Brain microvascular endothelial cell (primary cell): ENCODE data around the gene CALM1.
A peak's percentile ranks its signal among the peaks of the same experiment; 100 is the strongest.
"Not testable (repeated sequence)": the region's sequence is repeated elsewhere in the genome, so short reads cannot be mapped to it uniquely, and the experiment has no call there.

ENCODE experiments used
- DNase-seq: peaks from one replicate; pipeline ENCODE4 v3.0.0-alpha.2; 2020
- H3K27ac ChIP-seq: fragments of 250-450 bp; sonication (Bioruptor Pico); 2 replicates; pipeline ENCODE4 v1.5.1; 2020; ENCODE audit warnings: mild to moderate bottlenecking, moderate library complexity
- H3K27me3 ChIP-seq: fragments of 250-450 bp; sonication (Bioruptor Pico); replicated peaks from 2 replicates; pipeline ENCODE4 v1.5.1; 2020; ENCODE audit warnings: mild to moderate bottlenecking
- H3K36me3 ChIP-seq: fragments of 250-450 bp; sonication (Bioruptor Pico); replicated peaks from 2 replicates; pipeline ENCODE4 v1.5.1; 2020; ENCODE audit warnings: mild to moderate bottlenecking
- H3K4me3 ChIP-seq: 2 replicates; pipeline ENCODE4 v1.5.1; 2011; ENCODE audit warnings: low read depth, mild to moderate bottlenecking, control low read depth, low read length, moderate library complexity
- CTCF ChIP-seq: IDR thresholded peaks from 2 replicates; pipeline ENCODE4 v1.5.1; 2011; ENCODE audit warnings: low read depth, mild to moderate bottlenecking, moderate library complexity, low read length, control low read depth, inconsistent platforms; ENCODE audit errors: missing control alignments
- in situ Hi-C: cut with HindIII; loops from 2 replicates; pipeline ENCODE4 v1.10.0; 2017; ENCODE audit warnings: low sequenced_read_pairs, low pct_ligation_motif_present

Gene CALM1

GRCh38 chr14:90386321-90386720 is 10.5 kb upstream of the CALM1 start:
- DNase-seq: no peak
- in situ Hi-C loops: no loop called here
- Histone ChIP-seq H3K36me3 (no peaks in the 10 kb centered on the region), H3K27me3 (no peaks in the 10 kb centered on the region), H3K27ac (no peak overlapping the region), H3K4me3 (no peak overlapping the region)
- no peak for TF ChIP-seq CTCF

GRCh38 chr14:90387206-90387760 is 9.5 kb upstream of the CALM1 start:
- in situ Hi-C loops: no loop called here
- no peak overlapping the region for H3K4me3 ChIP-seq
- no peak for DNase-seq
- H3K27me3 ChIP-seq: no peaks in the 10 kb centered on the region
- no peaks in the 10 kb centered on the region for H3K36me3 ChIP-seq
- no peak for TF ChIP-seq CTCF
- no peak overlapping the region for H3K27ac ChIP-seq

GRCh38 chr14:90388437-90388836 is 8.4 kb upstream of the CALM1 start:
- DNase-seq: peak; percentile 76
- in situ Hi-C loops: no loop called here

GRCh38 chr14:90388982-90389381 is 7.8 kb upstream of the CALM1 start:
- in situ Hi-C loops: no loop called here
- no peak for DNase-seq

More at GRCh38 chr14:90388437-90388836, 8.4 kb upstream of the CALM1 start:
- no peaks in the 10 kb centered on the region for H3K36me3 ChIP-seq
- TF ChIP-seq CTCF: peak; percentile 8
- no peaks in the 10 kb centered on the region for H3K27me3 ChIP-seq
- no peak overlapping the region for H3K27ac ChIP-seq
- H3K4me3 ChIP-seq: no peak overlapping the region

GRCh38 chr14:90393966-90394365 is 2.9 kb upstream of the CALM1 start:
- Histone ChIP-seq H3K27me3 (no peaks in the 10 kb centered on the region), H3K4me3 (no peak overlapping the region), H3K36me3 (no peaks in the 10 kb centered on the region), H3K27ac (no peak overlapping the region)
- no peak for DNase-seq
- no peak for TF ChIP-seq CTCF
- in situ Hi-C loops: no loop called here

More at GRCh38 chr14:90388982-90389381, 7.8 kb upstream of the CALM1 start:
- no peak for TF ChIP-seq CTCF
- H3K36me3 ChIP-seq: no peaks in the 10 kb centered on the region
- H3K27ac ChIP-seq: no peak overlapping the region
- H3K4me3 ChIP-seq: no peak overlapping the region
- H3K27me3 ChIP-seq: no peaks in the 10 kb centered on the region

GRCh38 chr14:90394782-90395181 is 2.0 kb upstream of the CALM1 start:
- H3K27me3 ChIP-seq, H3K36me3 ChIP-seq, H3K4me3 ChIP-seq, in situ Hi-C loops, H3K27ac ChIP-seq, DNase-seq: not testable (repeated sequence)
